Measurements from ENCODE around the gene RASSF7.

The RASSF7 gene

DNA sequence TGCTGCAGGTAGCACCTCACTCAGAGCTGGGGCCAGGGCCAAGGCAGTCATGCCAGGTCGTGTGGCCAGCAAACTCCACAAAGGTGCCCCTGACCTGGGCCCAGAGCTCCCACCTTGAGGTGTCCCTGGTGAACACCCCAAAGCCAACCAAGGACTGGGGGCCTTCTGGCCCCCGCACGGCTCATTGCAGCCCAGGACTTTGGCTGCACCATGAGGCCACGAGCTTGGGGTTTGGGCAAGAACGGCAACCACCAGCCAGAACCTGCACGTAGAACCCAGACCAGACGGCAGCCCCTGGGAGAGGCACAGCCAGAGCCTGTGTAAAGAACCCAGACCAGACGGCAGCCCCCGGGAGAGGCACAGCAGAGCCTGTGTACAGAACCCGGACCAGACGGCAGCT, 15.6 kb upstream of the RASSF7 start:
- TF ChIP-seq, protein P1, sequence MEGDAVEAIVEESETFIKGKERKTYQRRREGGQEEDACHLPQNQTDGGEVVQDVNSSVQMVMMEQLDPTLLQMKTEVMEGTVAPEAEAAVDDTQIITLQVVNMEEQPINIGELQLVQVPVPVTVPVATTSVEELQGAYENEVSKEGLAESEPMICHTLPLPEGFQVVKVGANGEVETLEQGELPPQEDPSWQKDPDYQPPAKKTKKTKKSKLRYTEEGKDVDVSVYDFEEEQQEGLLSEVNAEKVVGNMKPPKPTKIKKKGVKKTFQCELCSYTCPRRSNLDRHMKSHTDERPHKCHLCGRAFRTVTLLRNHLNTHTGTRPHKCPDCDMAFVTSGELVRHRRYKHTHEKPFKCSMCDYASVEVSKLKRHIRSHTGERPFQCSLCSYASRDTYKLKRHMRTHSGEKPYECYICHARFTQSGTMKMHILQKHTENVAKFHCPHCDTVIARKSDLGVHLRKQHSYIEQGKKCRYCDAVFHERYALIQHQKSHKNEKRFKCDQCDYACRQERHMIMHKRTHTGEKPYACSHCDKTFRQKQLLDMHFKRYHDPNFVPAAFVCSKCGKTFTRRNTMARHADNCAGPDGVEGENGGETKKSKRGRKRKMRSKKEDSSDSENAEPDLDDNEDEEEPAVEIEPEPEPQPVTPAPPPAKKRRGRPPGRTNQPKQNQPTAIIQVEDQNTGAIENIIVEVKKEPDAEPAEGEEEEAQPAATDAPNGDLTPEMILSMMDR (IDR thresholded peaks at IDR 0.05; ENCODE audit: insufficient read depth, low read length, poor library complexity, severe bottlenecking), result no peak
- Histone ChIP-seq H3K4me3 (ENCODE audit: insufficient read depth, low read length, poor library complexity, severe bottlenecking) (no peak overlapping the region), H3K9me3 (ENCODE audit: insufficient read depth, low read length) (no peaks in the 10 kb centered on the region), H3K9ac (ENCODE audit: low read length) (no peak overlapping the region), H3K4me2 (ENCODE audit: low read depth, low read length, poor library complexity, severe bottlenecking) (no peak overlapping the region), H3K27ac (ENCODE audit: low read depth, low read length) (no peak overlapping the region), H3K27me3 (ENCODE audit: low read length) (no peaks in the 10 kb centered on the region), H4K20me1 (ENCODE audit: low read depth, low read length) (no peaks in the 10 kb centered on the region), H3F3A (ENCODE audit: insufficient read depth) (no peaks in the 10 kb centered on the region), H3K79me2 (ENCODE audit: insufficient read depth, low read length) (no peaks in the 10 kb centered on the region), H2AFZ (ENCODE audit: low read depth, low read length, severe bottlenecking) (no peak overlapping the region), H3K9me2 (replicated peaks; ENCODE audit: insufficient read depth, low read length) (no peaks in the 10 kb centered on the region), H3K36me3 (ENCODE audit: low read length) (no peaks in the 10 kb centered on the region)

DNA sequence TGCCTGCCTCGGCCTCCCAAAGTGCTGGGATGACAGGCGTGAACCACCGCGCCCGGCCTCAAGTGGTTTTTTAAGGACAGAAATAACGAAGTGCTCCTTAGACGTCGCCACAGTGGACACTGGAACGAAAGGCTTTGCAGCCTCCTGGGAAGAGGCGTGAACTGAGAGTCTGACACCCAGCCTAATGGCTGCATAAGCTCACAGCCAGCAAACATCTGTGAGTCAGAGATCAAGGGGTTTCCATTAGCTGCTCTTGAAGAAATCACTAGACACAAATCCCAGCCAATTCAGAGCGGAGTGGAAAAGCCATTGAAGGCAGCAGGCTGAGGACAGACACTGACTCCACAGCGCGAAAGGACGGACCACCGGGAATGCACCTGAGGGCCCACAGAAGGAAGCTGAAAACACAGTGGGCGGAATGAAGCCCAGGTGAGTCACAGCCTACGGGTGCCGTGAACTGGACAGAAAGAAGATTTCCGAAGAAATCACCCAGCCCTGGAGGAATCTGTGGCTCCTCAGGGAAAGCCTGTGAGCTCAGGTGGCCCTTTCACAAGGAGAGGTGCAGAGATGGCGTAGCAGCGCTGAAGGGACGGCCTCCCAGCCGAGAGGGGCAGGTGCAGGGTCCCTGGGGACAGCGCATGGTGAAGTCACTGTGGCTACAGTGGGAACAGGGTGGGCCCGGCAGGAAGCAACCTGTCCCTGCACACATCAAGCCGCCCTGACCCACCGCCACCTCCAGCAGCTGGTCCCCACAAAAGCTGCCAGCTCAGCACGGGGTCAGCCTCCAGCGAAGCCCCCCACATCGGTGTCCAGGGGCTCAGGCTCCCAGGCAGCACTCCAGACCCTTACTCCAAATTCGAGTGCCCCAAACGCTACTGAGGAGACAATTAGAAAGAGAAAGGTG, 11.8 kb upstream of the RASSF7 start:
- Histone ChIP-seq H4K20me1 (ENCODE audit: low read depth, low read length) (no peaks in the 10 kb centered on the region), H3K27me3 (ENCODE audit: low read length) (no peaks in the 10 kb centered on the region), H2AFZ (ENCODE audit: low read depth, low read length, severe bottlenecking) (no peak overlapping the region), H3K36me3 (ENCODE audit: low read length) (no peaks in the 10 kb centered on the region), H3K27ac (ENCODE audit: low read depth, low read length) (no peak overlapping the region), H3K9ac (ENCODE audit: low read length) (no peak overlapping the region), H3K79me2 (ENCODE audit: insufficient read depth, low read length) (no peaks in the 10 kb centered on the region), H3K4me2 (ENCODE audit: low read depth, low read length, poor library complexity, severe bottlenecking) (no peak overlapping the region), H3K9me2 (replicated peaks; ENCODE audit: insufficient read depth, low read length) (no peaks in the 10 kb centered on the region), H3F3A (ENCODE audit: insufficient read depth) (no peaks in the 10 kb centered on the region), H3K9me3 (ENCODE audit: insufficient read depth, low read length) (no peaks in the 10 kb centered on the region), H3K4me3 (ENCODE audit: insufficient read depth, low read length, poor library complexity, severe bottlenecking) (no peak overlapping the region)
- TF ChIP-seq EZH2phosphoT487 (conservative IDR thresholded peaks at IDR 0.05; ENCODE audit: low read length), result no peak
- TF ChIP-seq, protein P1 (IDR thresholded peaks at IDR 0.05; ENCODE audit: insufficient read depth, low read length, poor library complexity, severe bottlenecking), result no peak

DNA sequence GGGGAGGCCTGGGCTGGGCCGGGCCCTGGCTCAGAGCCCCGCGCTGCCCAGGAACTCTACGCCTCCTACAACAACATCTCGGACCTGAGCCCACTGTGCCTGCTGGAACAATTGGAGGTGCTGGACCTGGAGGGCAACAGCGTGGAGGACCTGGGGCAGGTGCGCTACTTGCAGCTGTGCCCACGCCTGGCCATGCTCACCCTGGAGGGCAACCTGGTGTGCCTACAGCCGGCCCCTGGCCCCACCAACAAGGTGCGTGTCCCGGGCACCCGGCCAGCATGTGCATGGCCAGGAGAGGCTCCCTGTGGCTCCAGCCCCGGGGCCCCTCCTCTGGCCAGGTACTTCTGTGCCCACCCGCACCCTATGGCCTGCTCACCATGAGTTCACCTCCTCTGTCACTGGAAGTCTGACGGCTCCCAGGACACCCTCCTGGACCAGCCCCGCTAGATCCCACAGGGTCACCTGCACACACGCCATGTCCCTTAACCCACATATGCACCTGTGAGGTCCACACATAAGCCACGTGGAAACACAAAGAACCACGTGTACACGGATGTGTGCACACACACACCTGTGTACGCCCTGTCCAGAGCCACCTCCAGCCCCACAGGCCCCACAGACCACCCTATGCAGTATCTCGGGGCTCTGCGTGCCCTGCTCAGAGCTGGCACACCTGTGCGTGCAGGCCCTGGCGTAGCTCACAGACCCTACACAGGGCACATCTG, 10.6 kb upstream of the RASSF7 start:
- H3K9ac ChIP-seq (ENCODE audit: low read length), result no peak overlapping the region
- no peaks in the 10 kb centered on the region for H3K36me3 ChIP-seq (ENCODE audit: low read length)
- no peaks in the 10 kb centered on the region for H3K9me3 ChIP-seq (ENCODE audit: insufficient read depth, low read length)
- H3K9me2 ChIP-seq (replicated peaks; ENCODE audit: insufficient read depth, low read length), result no peaks in the 10 kb centered on the region
- H2AFZ ChIP-seq (ENCODE audit: low read depth, low read length, severe bottlenecking), result no peak overlapping the region
- no peak overlapping the region for H3K4me3 ChIP-seq (ENCODE audit: insufficient read depth, low read length, poor library complexity, severe bottlenecking)
- no peaks in the 10 kb centered on the region for H3K79me2 ChIP-seq (ENCODE audit: insufficient read depth, low read length)
- no peaks in the 10 kb centered on the region for H4K20me1 ChIP-seq (ENCODE audit: low read depth, low read length)
- no peaks in the 10 kb centered on the region for H3F3A ChIP-seq (ENCODE audit: insufficient read depth)
- no peak overlapping the region for H3K27ac ChIP-seq (ENCODE audit: low read depth, low read length)
- H3K4me2 ChIP-seq (ENCODE audit: low read depth, low read length, poor library complexity, severe bottlenecking), result no peak overlapping the region
- no peaks in the 10 kb centered on the region for H3K27me3 ChIP-seq (ENCODE audit: low read length)
- TF ChIP-seq, protein P1 (IDR thresholded peaks at IDR 0.05; ENCODE audit: insufficient read depth, low read length, poor library complexity, severe bottlenecking), result no peak
- no peak for TF ChIP-seq EZH2phosphoT487 (conservative IDR thresholded peaks at IDR 0.05; ENCODE audit: low read length)
